ENCODE data around the gene GVQW3. TPM values are rescaled to one million over a fixed set of nuclear protein-coding genes. Genes with fewer than 3 reads are reported as not detected.

The GVQW3 gene
- total and polyA plus RNA-seq, 7 donors, result 0.41 to 4.7 (median 1.8) TPM

DNA sequence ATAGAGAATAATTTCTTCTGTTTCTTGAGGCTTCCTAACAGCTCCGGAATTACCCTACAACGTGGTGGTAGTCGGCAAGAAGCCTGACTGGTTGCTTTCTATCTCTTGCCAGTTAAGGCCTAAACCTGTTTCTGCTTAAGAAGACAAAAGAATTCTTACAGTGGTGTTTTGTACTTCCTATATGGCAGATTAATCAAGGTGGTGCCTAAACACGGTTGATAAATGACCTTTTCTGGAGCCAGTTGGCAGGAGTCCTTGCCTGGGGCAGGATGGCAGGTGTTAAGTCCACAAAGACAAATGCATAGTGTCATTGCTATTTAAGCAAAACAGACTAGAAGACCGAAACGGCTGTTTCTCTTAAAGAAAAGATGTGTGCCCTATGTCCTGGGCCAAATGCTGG, 9.9 kb downstream of the GVQW3 start:
- no peaks in the 10 kb centered on the region for H3K9me3 ChIP-seq
- peaks cover 0 to 9% (median 5%) of the 10 kb centered on the region in 4 donors for H3K4me1 ChIP-seq
- no peaks in the 10 kb centered on the region for H3K27me3 ChIP-seq
- intact Hi-C loops (cut with DNase I), result no loop called here
- no peaks in the 10 kb centered on the region for H3K36me3 ChIP-seq
- peak overlapping the region in 1 of 4 donors; percentile 50 for H3K27ac ChIP-seq
- no peak overlapping the region for H3K4me3 ChIP-seq
- 14 to 43% methylated on average over 6 of the region's 6 CpGs for WGBS, 2 donors
- TF ChIP-seq POLR2A (IDR thresholded peaks at IDR 0.05), result no peak
- DNase-seq, result no peak

DNA sequence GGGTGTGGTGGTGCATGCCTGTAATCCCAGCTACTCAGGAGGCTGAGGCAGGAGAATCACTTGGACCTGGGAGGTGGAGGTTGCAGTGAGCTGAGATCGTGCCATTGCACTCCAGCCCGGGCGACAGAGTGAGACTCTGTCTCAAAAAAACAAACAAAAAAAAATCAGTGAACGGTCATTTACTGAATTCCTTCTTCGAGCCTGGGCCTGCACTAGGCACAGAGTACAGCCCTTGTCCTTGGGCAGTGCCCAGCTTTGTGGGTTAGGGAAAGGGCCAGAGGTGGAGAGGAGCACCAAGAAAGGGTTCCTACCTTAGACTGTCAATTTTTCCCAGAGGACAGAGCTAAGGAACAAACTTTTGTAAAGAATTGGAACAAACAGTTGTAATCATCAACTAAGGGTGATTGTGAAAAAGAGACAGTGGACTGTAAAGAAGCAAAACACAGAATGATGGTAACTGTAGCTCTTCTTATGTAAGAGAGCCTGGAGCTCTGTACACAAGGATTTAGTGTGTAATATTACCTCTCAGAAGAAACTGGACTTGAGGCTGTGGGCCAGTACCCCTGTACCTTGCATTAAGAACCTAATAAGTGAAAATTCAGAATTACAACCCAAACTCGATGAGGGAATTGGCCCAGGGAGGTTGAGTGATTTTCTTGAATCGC, 10.8 kb downstream of the GVQW3 start:
- WGBS, 2 donors, result 88 to 93% methylated on average over 7 of the region's 7 CpGs
- intact Hi-C loops (cut with DNase I), result no loop called here
- no peak for TF ChIP-seq POLR2AphosphoS5 (IDR thresholded peaks at IDR 0.05)
- Histone ChIP-seq H3K27ac (no peak overlapping the region), H3K9me3 (no peaks in the 10 kb centered on the region), H3K4me3 (no peak overlapping the region), H3K27me3 (no peaks in the 10 kb centered on the region), H3K36me3 (no peaks in the 10 kb centered on the region), H3K4me1 (peaks cover 0 to 9% (median 5%) of the 10 kb centered on the region in 4 donors)
- DNase-seq, result no peak

DNA sequence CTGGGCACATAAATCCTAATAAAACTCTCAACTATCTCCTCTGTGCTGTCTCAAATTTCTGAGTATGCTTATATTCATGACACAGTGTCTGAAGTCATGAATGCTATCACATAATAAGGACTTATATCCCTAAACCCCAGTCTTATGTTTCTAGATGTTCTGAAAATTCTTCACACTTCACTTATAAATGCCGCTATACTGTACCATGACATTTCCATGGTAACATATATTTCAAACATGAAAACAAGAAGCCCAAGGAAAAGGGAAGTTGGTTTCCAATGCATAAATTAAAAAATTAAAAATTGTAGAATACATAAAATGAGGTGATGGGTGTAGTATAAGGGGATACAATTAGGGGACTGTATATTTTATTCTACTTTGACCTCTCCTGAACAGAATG, 11.7 kb downstream of the GVQW3 start:
- WGBS, 2 donors, result 75 to 97% methylated on average over 1 of the region's 1 CpG
- no peak for DNase-seq
- intact Hi-C loops (cut with DNase I), result no loop called here
- Histone ChIP-seq H3K27ac (no peak overlapping the region), H3K27me3 (no peaks in the 10 kb centered on the region), H3K9me3 (no peaks in the 10 kb centered on the region), H3K4me3 (no peak overlapping the region), H3K36me3 (no peaks in the 10 kb centered on the region), H3K4me1 (peaks cover 0 to 9% (median 5%) of the 10 kb centered on the region in 4 donors)
- TF ChIP-seq POLR2A (IDR thresholded peaks at IDR 0.05) (no peak), EP300 (IDR thresholded peaks at IDR 0.05) (no peak), POLR2AphosphoS5 (IDR thresholded peaks at IDR 0.05) (no peak)
- TF ChIP-seq, protein P1, sequence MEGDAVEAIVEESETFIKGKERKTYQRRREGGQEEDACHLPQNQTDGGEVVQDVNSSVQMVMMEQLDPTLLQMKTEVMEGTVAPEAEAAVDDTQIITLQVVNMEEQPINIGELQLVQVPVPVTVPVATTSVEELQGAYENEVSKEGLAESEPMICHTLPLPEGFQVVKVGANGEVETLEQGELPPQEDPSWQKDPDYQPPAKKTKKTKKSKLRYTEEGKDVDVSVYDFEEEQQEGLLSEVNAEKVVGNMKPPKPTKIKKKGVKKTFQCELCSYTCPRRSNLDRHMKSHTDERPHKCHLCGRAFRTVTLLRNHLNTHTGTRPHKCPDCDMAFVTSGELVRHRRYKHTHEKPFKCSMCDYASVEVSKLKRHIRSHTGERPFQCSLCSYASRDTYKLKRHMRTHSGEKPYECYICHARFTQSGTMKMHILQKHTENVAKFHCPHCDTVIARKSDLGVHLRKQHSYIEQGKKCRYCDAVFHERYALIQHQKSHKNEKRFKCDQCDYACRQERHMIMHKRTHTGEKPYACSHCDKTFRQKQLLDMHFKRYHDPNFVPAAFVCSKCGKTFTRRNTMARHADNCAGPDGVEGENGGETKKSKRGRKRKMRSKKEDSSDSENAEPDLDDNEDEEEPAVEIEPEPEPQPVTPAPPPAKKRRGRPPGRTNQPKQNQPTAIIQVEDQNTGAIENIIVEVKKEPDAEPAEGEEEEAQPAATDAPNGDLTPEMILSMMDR (IDR thresholded peaks at IDR 0.05), result no peak

DNA sequence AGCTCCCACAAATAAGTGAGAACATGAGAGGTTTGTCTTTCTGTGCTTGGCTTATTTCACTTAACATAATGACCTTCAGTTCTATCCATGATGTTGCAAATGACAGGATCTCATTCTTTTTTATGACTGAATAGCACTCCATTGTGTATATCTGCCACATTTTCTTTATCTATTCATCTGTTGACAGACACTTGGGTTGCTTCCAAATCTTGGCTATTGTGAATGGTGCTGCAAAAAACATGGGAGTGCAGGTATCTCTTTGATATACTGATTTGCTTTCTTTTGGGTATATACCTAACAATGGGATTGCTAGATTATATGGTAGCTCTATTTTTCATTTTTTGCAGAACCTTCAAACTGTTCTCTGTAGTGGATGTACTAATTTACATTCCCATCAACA, 13.3 kb downstream of the GVQW3 start:
- Histone ChIP-seq H3K27ac (no peak overlapping the region), H3K4me1 (peaks cover 0 to 9% (median 5%) of the 10 kb centered on the region in 4 donors), H3K9me3 (no peaks in the 10 kb centered on the region), H3K36me3 (no peaks in the 10 kb centered on the region), H3K27me3 (no peaks in the 10 kb centered on the region), H3K4me3 (no peak overlapping the region)
- no peak for DNase-seq
- intact Hi-C loops (cut with DNase I), result no loop called here
- no peak for TF ChIP-seq POLR2A (IDR thresholded peaks at IDR 0.05)
- no peak for TF ChIP-seq POLR2AphosphoS5 (IDR thresholded peaks at IDR 0.05)
- no peak for TF ChIP-seq EP300 (IDR thresholded peaks at IDR 0.05)
- TF ChIP-seq, protein P1 (IDR thresholded peaks at IDR 0.05), result no peak

DNA sequence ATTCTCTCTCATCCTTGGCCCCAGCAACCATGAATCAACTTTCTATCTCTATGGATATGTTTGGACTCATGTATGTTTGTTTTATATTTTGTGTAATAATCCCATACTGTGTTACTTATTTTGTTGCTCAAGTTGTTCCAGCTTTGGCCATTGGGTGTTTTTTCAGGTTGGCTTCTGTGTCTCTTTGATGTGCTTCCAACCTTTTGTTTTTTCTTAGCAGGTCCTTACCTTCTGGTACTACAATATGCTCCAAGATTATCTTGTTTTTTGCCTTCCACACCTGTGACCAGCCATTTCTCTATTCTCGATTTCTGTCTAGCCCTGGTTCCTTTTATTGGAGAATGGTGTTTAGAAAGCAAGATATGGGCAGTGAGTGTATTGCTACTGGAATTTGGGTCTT, 14.2 kb downstream of the GVQW3 start:
- WGBS, 2 donors, result 94 to 96% methylated on average over 1 of the region's 1 CpG
- TF ChIP-seq POLR2AphosphoS5 (IDR thresholded peaks at IDR 0.05), result no peak
- no peak for TF ChIP-seq POLR2A (IDR thresholded peaks at IDR 0.05)
- TF ChIP-seq EP300 (IDR thresholded peaks at IDR 0.05), result no peak
- TF ChIP-seq, protein P1 (IDR thresholded peaks at IDR 0.05), result no peak
- H3K36me3 ChIP-seq, result no peaks in the 10 kb centered on the region
- intact Hi-C loops (cut with DNase I), result no loop called here
- H3K4me3 ChIP-seq, result no peak overlapping the region
- DNase-seq, result no peak
- H3K27me3 ChIP-seq, result no peaks in the 10 kb centered on the region
- peaks cover 0 to 9% (median 5%) of the 10 kb centered on the region in 4 donors for H3K4me1 ChIP-seq
- H3K9me3 ChIP-seq, result no peaks in the 10 kb centered on the region
- H3K27ac ChIP-seq, result no peak overlapping the region

DNA sequence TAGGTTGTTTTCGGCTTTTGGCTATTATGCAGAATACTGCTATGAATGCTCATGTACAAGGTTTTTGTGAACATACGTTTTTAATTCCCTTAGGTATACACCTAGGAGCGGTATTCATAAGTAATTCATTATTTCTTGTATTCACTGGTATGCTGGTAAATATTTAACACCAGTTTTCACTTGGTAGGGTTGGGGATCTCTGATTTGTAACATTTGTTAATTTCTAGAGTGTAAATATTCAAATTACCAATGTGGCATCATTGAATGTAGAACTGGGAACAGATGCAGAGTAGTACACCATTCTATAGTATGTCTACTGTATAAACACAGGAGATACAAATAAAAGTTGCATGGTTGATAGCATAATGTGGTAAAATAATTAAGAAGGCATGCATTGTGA, 16.3 kb downstream of the GVQW3 start:
- no peak overlapping the region for H3K4me3 ChIP-seq
- no peaks in the 10 kb centered on the region for H3K27me3 ChIP-seq
- TF ChIP-seq, protein P1 (IDR thresholded peaks at IDR 0.05), result no peak
- TF ChIP-seq POLR2AphosphoS5 (IDR thresholded peaks at IDR 0.05) (no peak), EP300 (IDR thresholded peaks at IDR 0.05) (no peak), POLR2A (IDR thresholded peaks at IDR 0.05) (no peak)
- no peak for DNase-seq
- no peak overlapping the region for H3K27ac ChIP-seq
- 91 to 93% methylated on average over 3 of the region's 3 CpGs for WGBS, 2 donors
- H3K36me3 ChIP-seq, result no peaks in the 10 kb centered on the region
- no peaks in the 10 kb centered on the region for H3K9me3 ChIP-seq
- no peaks in the 10 kb centered on the region for H3K4me1 ChIP-seq
- intact Hi-C loops (cut with DNase I), result no loop called here

All from sigmoid colon (tissue), 7 donors.